GM19351 (cell line): ENCODE data around the gene ACOT2.
A peak's percentile ranks its signal among the peaks of the same experiment; 100 is the strongest.

ENCODE experiments used
- ATAC-seq: cut with Tn5 transposase; IDR thresholded peaks from one replicate; pipeline ENCODE4 v1.9.1; 2021; ENCODE audit warnings: mild to moderate bottlenecking, moderate library complexity; ENCODE audit not compliant: unreplicated experiment

The ACOT2 gene

DNA sequence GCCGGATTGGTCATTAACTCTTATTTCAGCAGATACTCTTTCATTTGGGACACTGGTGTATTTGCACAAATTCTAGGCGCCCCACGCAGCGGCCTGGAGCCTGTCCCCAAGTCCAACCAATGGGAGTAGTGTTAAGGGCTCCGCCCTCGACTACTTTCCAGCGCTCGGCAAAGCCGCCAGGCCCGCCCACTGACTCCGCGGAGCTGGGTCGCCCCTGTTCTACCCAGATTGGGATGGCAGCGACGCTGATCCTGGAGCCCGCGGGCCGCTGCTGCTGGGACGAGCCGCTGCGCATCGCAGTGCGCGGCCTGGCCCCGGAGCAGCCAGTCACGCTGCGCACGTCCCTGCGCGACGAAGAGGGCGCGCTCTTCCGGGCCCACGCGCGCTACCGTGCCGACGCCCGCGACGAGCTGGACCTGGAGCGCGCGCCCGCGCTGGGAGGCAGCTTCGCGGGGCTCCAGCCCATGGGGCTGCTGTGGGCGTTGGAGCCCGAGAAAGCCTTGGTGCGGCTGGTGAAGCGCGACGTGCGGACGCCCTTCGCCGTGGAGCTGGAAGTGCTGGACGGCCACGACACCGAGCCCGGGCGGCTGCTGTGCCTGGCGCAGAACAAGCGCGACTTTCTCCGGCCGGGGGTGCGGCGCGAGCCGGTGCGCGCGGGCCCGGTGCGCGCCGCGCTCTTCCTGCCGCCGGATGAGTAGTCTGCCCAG lies 43.5 kb downstream of the ACOT2 start, which contains the start of gene ACOT6:
TSS of gene ACOT6 (plus strand) at position 179 of the 707 bp plus-strand sequence. CDS start at position 234, 55 bp downstream.
- ATAC-seq: peak; percentile 77

DNA sequence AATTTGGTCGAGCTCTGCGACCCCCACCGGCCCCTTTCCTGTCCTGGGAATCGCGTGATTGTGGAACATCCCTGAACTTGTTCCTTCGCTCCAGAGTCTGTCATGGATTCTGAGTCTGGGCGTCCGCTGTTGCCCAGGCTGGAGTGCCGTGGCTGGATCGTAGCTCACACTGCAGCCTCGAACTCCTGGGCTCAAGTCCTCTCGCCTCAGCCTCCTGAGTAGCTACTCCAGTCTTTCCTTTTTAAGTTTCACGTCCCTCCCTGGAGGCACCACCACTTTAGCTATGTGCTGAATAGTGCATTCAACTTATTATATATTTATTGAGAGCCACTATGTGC lies 44.0 kb downstream of the ACOT2 start:
- no peak for ATAC-seq

DNA sequence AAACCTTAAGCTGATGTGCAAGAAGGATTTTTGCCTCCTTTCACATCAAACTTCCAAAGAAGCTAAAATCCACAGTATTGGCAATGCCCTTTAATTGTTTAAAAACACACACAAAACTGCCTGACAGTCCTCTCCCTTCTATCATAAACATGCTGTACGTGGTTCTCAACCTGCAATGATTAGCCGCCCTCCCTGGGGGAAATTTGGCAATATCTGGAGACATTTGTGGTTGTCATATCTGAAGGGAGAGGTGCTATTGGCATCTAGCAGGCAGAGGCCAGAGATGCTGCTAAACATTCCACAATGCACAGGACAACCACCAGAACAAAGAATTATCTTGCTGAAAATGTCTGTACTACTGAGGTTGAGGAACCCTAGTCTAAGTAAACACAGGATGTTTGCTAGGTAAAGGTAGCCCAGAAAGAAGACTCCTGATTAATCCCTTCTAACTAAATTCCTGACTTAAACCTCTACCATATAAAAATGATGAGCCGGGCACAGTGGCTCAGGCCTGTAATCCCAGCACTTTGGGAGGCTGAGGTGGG lies 44.5 kb downstream of the ACOT2 start:
- no peak for ATAC-seq

DNA sequence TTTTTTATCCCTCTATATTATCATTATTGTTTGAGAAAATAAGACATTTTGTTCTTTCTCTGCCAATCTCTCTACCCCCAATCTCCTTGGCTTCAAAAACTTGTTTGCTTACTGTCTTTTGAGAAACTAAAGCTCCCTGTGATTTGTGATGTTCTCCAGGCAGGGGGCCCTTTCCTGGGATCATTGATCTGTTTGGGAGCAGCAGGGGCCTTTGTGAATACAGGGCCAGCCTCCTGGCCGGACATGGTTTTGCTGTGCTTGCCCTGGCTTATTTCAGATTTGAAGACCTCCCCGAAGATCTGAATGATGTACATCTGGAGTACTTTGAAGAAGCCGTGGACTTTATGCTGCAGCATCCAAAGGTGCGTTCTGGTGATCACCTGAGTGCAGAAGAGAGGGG lies 47.8 kb downstream of the ACOT2 start:
- no peak for ATAC-seq

DNA sequence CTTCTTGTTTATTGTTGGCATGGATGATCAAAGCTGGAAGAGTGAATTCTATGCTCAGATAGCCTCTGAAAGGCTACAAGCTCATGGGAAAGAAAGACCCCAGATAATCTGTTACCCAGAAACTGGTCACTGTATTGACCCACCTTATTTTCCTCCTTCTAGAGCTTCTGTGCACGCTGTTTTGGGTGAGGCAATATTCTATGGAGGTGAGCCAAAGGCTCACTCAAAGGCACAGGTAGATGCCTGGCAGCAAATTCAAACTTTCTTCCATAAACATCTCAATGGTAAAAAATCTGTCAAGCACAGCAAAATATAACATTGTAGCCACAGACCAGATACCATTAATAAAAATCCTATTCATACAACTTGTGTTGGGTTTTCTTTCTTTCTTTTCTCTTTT lies 50.5 kb downstream of the ACOT2 start:
- ATAC-seq: no peak

DNA sequence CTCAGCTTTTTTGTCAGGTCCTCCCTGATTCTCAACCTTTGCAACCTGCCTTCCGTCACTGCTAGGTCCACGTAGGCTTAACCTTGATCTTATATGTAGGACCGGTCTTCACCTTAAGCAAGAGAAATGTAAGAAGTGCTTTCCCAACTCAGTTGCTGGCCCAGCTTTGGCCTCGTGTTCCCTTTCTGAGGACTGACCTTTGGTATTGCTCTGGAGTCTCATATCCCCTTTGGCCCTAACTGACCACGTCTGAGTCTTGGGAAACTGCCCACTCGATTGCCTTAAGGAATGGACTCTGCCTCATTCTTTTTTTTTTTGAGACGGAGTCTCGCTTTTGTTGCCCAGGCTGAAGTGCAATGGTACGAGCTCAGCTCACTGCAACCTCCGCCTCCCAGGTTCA lies 51.3 kb downstream of the ACOT2 start:
- ATAC-seq: no peak

DNA sequence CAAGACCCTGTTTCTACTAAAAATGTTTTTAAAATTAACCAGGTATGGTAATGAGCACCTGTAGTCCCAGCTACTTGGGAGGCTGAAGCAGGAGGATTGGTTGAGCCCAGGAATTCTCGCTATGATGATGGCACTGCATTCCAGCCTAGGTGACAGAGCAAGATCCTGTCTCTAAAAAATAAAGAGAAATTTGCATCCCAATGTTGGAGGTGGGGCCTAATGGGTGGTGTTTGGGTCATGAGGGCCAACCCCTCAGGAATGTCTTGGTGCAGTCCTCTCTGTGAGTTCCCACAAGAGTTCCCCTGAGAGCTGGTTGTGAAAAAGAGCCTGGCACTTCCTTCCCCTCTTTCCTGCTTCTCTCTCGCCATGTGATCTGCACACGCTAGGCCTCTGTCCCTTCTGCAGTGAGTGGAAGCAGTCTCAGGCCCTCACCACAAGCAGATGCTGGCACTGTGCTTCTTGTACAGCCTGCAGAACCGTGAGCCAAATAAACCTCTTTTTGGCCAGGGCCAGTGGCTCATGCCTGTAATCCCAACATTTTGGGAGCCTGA lies 54.6 kb downstream of the ACOT2 start:
- ATAC-seq: no peak
